Measurements from ENCODE around the gene RMND5B. TPM values are rescaled to one million over a fixed set of nuclear protein-coding genes. Genes with fewer than 3 reads are reported as not detected.

Gene RMND5B
- total and polyA plus RNA-seq, 2 of the 13 experiments (the other 11 are each of a cell fraction or from before 2014, with no cell fraction given): 18.6 to 20.4 TPM

GRCh38 chr5:178083922-178084321, 46.9 kb upstream of the RMND5B start (continued):
- TF ChIP-seq ZNF770 (CRISPR knock-in tag; IDR thresholded peaks at IDR 0.05) (no peak), ZNF543 (CRISPR knock-in tag; IDR thresholded peaks at IDR 0.05) (no peak), THAP7 (CRISPR knock-in tag; IDR thresholded peaks at IDR 0.05) (no peak)

GRCh38 chr5:178085316-178085715, 45.5 kb upstream of the RMND5B start:
- no peak for DNase-seq (ENCODE audit: low spot score)

More at GRCh38 chr5:178085316-178085715, 45.5 kb upstream of the RMND5B start:
- no peak overlapping the region for H2AFZ ChIP-seq (ENCODE audit: low read length)
- H3K4me3 ChIP-seq (replicated peaks in 1 of 3; ENCODE audit: insufficient read depth in 1 of 3, low read depth in 2 of 3, low read length in 3 of 3): no peak overlapping the region
- H3K36me3 ChIP-seq (replicated peaks in 1 of 2; ENCODE audit: control insufficient read depth in 1 of 2, insufficient read depth in 2 of 2, low read length in 2 of 2): no peaks in the 10 kb centered on the region
- no peak overlapping the region for H3K9ac ChIP-seq (ENCODE audit: insufficient read depth, low read depth, low read length)
- ATAC-seq: no peak
- intact Hi-C loops (cut with micrococcal nuclease; ENCODE audit: unreplicated experiment): no loop called here
- no peak for FAIRE-seq
- 26% methylated on average over 6 of the region's 6 CpGs for WGBS (ENCODE audit: low lambda C conversion rate)
- H3K27me3 ChIP-seq (ENCODE audit: control insufficient read depth in 1 of 2, insufficient read depth in 2 of 2, low read length in 2 of 2): peaks cover 1 to 9% of the 10 kb centered on the region in 2 experiments; a peak in 3 of 5 replicates
- TF ChIP-seq ZNF501 (CRISPR knock-in tag; IDR thresholded peaks at IDR 0.05): no peak
- TF ChIP-seq HOXA3 (CRISPR knock-in tag; IDR thresholded peaks at IDR 0.05): no peak
- TF ChIP-seq ZNF207 (IDR thresholded peaks at IDR 0.05; ENCODE audit: borderline replicate concordance): no peak
- no peak for TF ChIP-seq ZNF510 (CRISPR knock-in tag; IDR thresholded peaks at IDR 0.05; ENCODE audit: low read depth)
- no peak for TF ChIP-seq ZNF691 (CRISPR knock-in tag; IDR thresholded peaks at IDR 0.05; ENCODE audit: borderline replicate concordance, low read depth)
- no peak for TF ChIP-seq ZNF350 (CRISPR knock-in tag; IDR thresholded peaks at IDR 0.05; ENCODE audit: borderline replicate concordance, low read depth)
- TF ChIP-seq ZNF564 (CRISPR knock-in tag; IDR thresholded peaks at IDR 0.05): no peak
- no peak for TF ChIP-seq REL (CRISPR knock-in tag; conservative IDR thresholded peaks at IDR 0.05)
- no peak for TF ChIP-seq JUND (CRISPR knock-in tag; IDR thresholded peaks at IDR 0.05)
- no peak for TF ChIP-seq REXO4 (CRISPR knock-in tag; IDR thresholded peaks at IDR 0.05; ENCODE audit: borderline replicate concordance)
- no peak for TF ChIP-seq ZNF20 (CRISPR knock-in tag; IDR thresholded peaks at IDR 0.05)
- no peak for TF ChIP-seq ZNF335 (CRISPR knock-in tag; IDR thresholded peaks at IDR 0.05)
- TF ChIP-seq CBX2 (IDR thresholded peaks at IDR 0.05; ENCODE audit: low read depth, low read length): no peak
- TF ChIP-seq CBX2 (CRISPR knock-in tag; IDR thresholded peaks at IDR 0.05; ENCODE audit: low read depth): no peak
- no peak for TF ChIP-seq CC2D1A (CRISPR knock-in tag; IDR thresholded peaks at IDR 0.05)
- H4K20me1 ChIP-seq (ENCODE audit: insufficient read depth, low read length): no peaks in the 10 kb centered on the region
- CTCF ChIA-PET (ENCODE audit: low intra/inter-chr PET ratio, low total read pairs): no interaction called here
- H3K4me2 ChIP-seq (ENCODE audit: low read depth, low read length): no peak overlapping the region
- BruUV-seq (replicated peaks): no TSS peak
- POLR2A ChIA-PET: no interaction called here
- no peaks in the 10 kb centered on the region for H3K79me2 ChIP-seq (ENCODE audit: insufficient read depth, low read length)
- in situ Hi-C loops (cut with HindIII; ENCODE audit: extremely low pct_ligation_motif_present, low pct_unique_long_range_greater_than_20kb): no loop called here
- H3K27ac ChIP-seq (ENCODE audit: extremely low read length, insufficient read depth, low read length): no peak overlapping the region
- H3K4me1 ChIP-seq (ENCODE audit: insufficient read depth, low read length): no peaks in the 10 kb centered on the region
- H3K9me3 ChIP-seq (ENCODE audit: low read length): no peaks in the 10 kb centered on the region

Measured in HepG2 (cell line).